ENCODE data around the gene CEPT1.

The CEPT1 gene

GRCh38 chr1:111179968-111180533 is 40.0 kb downstream of the CEPT1 start:
- H3K27ac ChIP-seq (ENCODE audit: low read length) = no peak overlapping the region
- H3K27me3 ChIP-seq (ENCODE audit: low read depth, low read length) = no peaks in the 10 kb centered on the region
- no peak overlapping the region for H2AFZ ChIP-seq (ENCODE audit: low read depth, low read length)
- no peak for TF ChIP-seq CTCF (IDR thresholded peaks at IDR 0.05; ENCODE audit: low read depth, low read length)
- TF ChIP-seq EZH2phosphoT487 (IDR thresholded peaks at IDR 0.05; ENCODE audit: low read depth) = no peak
- H3K4me3 ChIP-seq (ENCODE audit: low read length) = no peak overlapping the region
- H3K4me2 ChIP-seq (ENCODE audit: low read length) = no peak overlapping the region
- no peaks in the 10 kb centered on the region; the same call in 1 of the 2 replicates for H3K79me2 ChIP-seq (ENCODE audit: low read length)
- no peak overlapping the region for H3K9ac ChIP-seq (ENCODE audit: low read length)
- no peaks in the 10 kb centered on the region for H3K9me3 ChIP-seq (ENCODE audit: insufficient read depth, low read length)
- no peaks in the 10 kb centered on the region for H4K20me1 ChIP-seq (ENCODE audit: insufficient read depth, low read length)
- peaks cover 41% of the 10 kb centered on the region for H3K36me3 ChIP-seq (replicated peaks; ENCODE audit: low read depth, low read length)
- 0 out of 2 replicates have a peak, but pooled peaks cover 2% of the 10 kb centered on the region for H3K4me1 ChIP-seq (ENCODE audit: low read length)

GRCh38 chr1:111182052-111182451 is 42.0 kb downstream of the CEPT1 start:
- H2AFZ ChIP-seq (ENCODE audit: low read depth, low read length) = no peak overlapping the region
- H3K27me3 ChIP-seq (ENCODE audit: low read depth, low read length) = no peaks in the 10 kb centered on the region
- TF ChIP-seq EZH2phosphoT487 (IDR thresholded peaks at IDR 0.05; ENCODE audit: low read depth) (no peak), CTCF (IDR thresholded peaks at IDR 0.05; ENCODE audit: low read depth, low read length) (no peak)
- H3K4me2 ChIP-seq (ENCODE audit: low read length) = no peak overlapping the region
- no peaks in the 10 kb centered on the region for H4K20me1 ChIP-seq (ENCODE audit: insufficient read depth, low read length)
- H3K9me3 ChIP-seq (ENCODE audit: insufficient read depth, low read length) = no peaks in the 10 kb centered on the region
- no peaks in the 10 kb centered on the region; the same call in 1 of the 2 replicates for H3K79me2 ChIP-seq (ENCODE audit: low read length)
- no peak overlapping the region for H3K4me3 ChIP-seq (ENCODE audit: low read length)
- no peaks in the 10 kb centered on the region for H3K4me1 ChIP-seq (ENCODE audit: low read length)
- H3K27ac ChIP-seq (ENCODE audit: low read length) = no peak overlapping the region
- no peak overlapping the region for H3K9ac ChIP-seq (ENCODE audit: low read length)
- peaks cover 42% of the 10 kb centered on the region for H3K36me3 ChIP-seq (replicated peaks; ENCODE audit: low read depth, low read length)

DNA sequence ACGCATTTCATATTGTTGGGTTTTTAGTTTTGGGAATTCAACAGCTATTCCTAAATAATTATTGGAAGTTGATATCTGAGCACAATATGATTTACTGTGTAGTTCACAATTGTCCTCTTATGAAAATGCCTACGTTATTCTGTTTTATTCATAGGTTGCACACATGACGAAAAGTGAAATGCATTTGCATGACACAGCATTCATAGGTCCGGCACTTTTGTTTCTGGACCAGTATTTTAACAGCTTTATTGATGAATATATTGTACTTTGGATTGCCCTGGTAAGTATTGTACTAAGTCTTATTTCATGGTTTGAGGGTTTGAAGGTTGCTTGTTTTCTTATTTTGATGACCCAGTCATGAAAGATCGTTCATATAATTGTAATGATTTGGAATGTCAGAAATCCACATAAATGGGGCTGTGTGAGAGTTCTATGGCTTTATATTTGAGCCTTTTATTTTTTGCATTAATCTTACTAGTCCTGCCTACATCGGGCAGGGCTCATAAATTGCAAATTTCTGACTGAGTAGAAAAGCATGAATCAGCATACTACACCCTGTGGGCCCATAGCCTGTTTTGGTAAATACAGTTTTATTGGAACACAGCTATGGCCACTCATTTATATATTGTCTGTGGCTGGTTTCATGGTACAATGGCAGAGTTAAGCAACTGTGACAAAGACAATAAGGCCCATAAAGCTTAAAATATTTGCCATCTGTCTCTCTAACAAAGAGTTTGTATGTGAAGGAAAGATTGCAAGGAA is 43.5 kb downstream of the CEPT1 start:
- Histone ChIP-seq H3K36me3 (replicated peaks; ENCODE audit: low read depth, low read length) (peaks cover 47% of the 10 kb centered on the region), H3K9me3 (ENCODE audit: insufficient read depth, low read length) (no peaks in the 10 kb centered on the region), H3K4me3 (ENCODE audit: low read length) (no peak overlapping the region), H3K4me1 (ENCODE audit: low read length) (no peaks in the 10 kb centered on the region), H4K20me1 (ENCODE audit: insufficient read depth, low read length) (no peaks in the 10 kb centered on the region), H3K79me2 (ENCODE audit: low read length) (no peaks in the 10 kb centered on the region; the same call in 1 of the 2 replicates), H3K27ac (ENCODE audit: low read length) (no peak overlapping the region), H3K27me3 (ENCODE audit: low read depth, low read length) (no peaks in the 10 kb centered on the region), H2AFZ (ENCODE audit: low read depth, low read length) (no peak overlapping the region), H3K4me2 (ENCODE audit: low read length) (no peak overlapping the region), H3K9ac (ENCODE audit: low read length) (no peak overlapping the region)
- TF ChIP-seq CTCF (IDR thresholded peaks at IDR 0.05; ENCODE audit: low read depth, low read length) (no peak), EZH2phosphoT487 (IDR thresholded peaks at IDR 0.05; ENCODE audit: low read depth) (no peak)

DNA sequence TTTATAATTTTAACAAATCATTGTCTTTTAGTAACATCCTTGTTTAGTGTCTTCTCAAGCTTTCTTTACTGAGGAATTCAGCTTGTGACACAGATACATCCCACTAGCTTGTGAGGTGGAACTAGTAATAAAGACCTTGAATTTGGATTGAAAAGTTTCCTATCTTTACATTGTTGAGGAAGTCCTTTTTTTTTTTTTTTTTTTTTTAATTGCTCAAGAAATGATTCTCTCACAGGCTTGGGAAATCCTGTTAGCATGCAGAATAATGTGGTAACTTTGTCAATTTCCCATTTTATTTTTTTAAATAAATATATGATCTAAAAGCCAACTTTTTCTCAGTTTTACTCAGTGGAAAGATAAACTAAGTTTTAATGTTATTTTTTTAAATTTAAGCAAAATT is 44.6 kb downstream of the CEPT1 start:
- H3K4me2 ChIP-seq (ENCODE audit: low read length) = no peak overlapping the region
- H3K79me2 ChIP-seq (ENCODE audit: low read length) = no peaks in the 10 kb centered on the region
- H3K27me3 ChIP-seq (ENCODE audit: low read depth, low read length) = no peaks in the 10 kb centered on the region
- TF ChIP-seq CTCF (IDR thresholded peaks at IDR 0.05; ENCODE audit: low read depth, low read length) (no peak), EZH2phosphoT487 (IDR thresholded peaks at IDR 0.05; ENCODE audit: low read depth) (no peak)
- no peak overlapping the region for H3K9ac ChIP-seq (ENCODE audit: low read length)
- no peak overlapping the region for H2AFZ ChIP-seq (ENCODE audit: low read depth, low read length)
- H3K36me3 ChIP-seq (replicated peaks; ENCODE audit: low read depth, low read length) = peaks cover 42% of the 10 kb centered on the region
- H3K4me3 ChIP-seq (ENCODE audit: low read length) = no peak overlapping the region
- no peaks in the 10 kb centered on the region for H4K20me1 ChIP-seq (ENCODE audit: insufficient read depth, low read length)
- H3K27ac ChIP-seq (ENCODE audit: low read length) = no peak overlapping the region
- H3K9me3 ChIP-seq (ENCODE audit: insufficient read depth, low read length) = no peaks in the 10 kb centered on the region
- H3K4me1 ChIP-seq (ENCODE audit: low read length) = no peaks in the 10 kb centered on the region
